ENCODE results near the gene RASIP1.
A peak's percentile ranks its signal among the peaks of the same experiment; 100 is the strongest.
"Not testable (repeated sequence)": the region's sequence is repeated elsewhere in the genome, so short reads cannot be mapped to it uniquely, and the experiment has no call there.

RASIP1 gene

DNA sequence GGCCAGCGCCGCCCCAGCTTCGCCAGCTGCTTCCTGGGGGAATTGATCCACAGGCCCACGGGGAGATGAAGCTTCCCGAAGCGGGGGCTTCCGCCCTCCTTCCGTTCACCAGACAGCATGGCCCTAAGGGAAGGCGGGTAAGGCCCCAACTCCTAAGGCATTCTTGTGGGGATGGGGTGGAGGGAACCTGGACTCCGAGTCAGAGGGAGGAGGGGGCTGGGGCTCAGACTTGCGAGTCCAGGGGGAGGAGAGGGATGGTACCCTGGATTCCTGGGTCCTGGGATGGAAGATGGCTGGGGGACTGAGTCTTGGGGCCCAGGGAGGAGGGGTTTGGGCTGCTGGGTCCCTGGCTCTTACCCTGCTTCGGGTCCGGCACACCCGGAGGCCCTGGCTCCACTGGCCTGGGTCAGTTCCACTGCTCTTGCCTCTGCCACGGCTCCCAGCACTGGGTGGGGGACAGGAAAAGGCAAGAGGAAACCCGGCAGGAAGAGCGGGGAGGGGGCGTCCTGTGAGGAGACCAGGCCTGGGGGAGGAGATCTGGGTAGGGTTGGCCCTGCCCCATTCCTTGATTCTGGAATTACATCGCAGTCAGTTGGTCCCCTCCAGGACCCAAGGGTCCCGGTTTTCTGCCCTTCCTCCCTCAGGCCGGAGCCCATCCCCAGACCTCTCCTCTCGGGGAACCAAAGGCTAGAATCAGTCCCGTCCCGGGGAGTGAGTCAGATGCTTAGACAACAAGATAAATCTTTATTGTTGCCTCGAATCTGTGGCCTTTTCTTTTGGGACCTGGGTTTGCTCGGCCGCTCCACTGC, at the start of gene RASIP1:
RASIP1 (minus strand) TSS at position 447 of the 809 bp plus-strand sequence; CDS start at position 119, 328 bp downstream.
- Histone ChIP-seq H2AFZ (peak within 1 kb of the TSS; percentile 92), H3K27ac (peak within 1 kb of the TSS; percentile 58), H3K36me3 (ENCODE audit: control insufficient read depth, insufficient read depth, low read length) (no peaks in the 10 kb centered on the region), H3K27me3 (ENCODE audit: control insufficient read depth, insufficient read depth, low read length) (no peaks in the 10 kb centered on the region), H3K4me3 (ENCODE audit: low read depth, low read length) (peak within 1 kb of the TSS; percentile 41), H3K4me2 (ENCODE audit: low read length) (peak within 1 kb of the TSS; percentile 54), H3K9ac (peak within 1 kb of the TSS; percentile 17), H3K79me2 (no peaks in the 10 kb centered on the region), H3K4me1 (no peaks in the 10 kb centered on the region), H3K9me3 (ENCODE audit: control insufficient read depth, low read length) (no peaks in the 10 kb centered on the region)
- TF ChIP-seq, protein P1, sequence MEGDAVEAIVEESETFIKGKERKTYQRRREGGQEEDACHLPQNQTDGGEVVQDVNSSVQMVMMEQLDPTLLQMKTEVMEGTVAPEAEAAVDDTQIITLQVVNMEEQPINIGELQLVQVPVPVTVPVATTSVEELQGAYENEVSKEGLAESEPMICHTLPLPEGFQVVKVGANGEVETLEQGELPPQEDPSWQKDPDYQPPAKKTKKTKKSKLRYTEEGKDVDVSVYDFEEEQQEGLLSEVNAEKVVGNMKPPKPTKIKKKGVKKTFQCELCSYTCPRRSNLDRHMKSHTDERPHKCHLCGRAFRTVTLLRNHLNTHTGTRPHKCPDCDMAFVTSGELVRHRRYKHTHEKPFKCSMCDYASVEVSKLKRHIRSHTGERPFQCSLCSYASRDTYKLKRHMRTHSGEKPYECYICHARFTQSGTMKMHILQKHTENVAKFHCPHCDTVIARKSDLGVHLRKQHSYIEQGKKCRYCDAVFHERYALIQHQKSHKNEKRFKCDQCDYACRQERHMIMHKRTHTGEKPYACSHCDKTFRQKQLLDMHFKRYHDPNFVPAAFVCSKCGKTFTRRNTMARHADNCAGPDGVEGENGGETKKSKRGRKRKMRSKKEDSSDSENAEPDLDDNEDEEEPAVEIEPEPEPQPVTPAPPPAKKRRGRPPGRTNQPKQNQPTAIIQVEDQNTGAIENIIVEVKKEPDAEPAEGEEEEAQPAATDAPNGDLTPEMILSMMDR (IDR thresholded peaks at IDR 0.05): no peak

GRCh38 chr19:48787331-48787730, 46.9 kb upstream of the RASIP1 start:
- H3K4me3 ChIP-seq (ENCODE audit: low read depth, low read length); H3K79me2 ChIP-seq; H3K9me3 ChIP-seq (ENCODE audit: control insufficient read depth, low read length); H3K4me2 ChIP-seq (ENCODE audit: low read length); H3K4me1 ChIP-seq; H3K9ac ChIP-seq; H3K27me3 ChIP-seq (ENCODE audit: control insufficient read depth, insufficient read depth, low read length); H3K27ac ChIP-seq; H2AFZ ChIP-seq; H3K36me3 ChIP-seq (ENCODE audit: control insufficient read depth, insufficient read depth, low read length): not testable (repeated sequence)

DNA sequence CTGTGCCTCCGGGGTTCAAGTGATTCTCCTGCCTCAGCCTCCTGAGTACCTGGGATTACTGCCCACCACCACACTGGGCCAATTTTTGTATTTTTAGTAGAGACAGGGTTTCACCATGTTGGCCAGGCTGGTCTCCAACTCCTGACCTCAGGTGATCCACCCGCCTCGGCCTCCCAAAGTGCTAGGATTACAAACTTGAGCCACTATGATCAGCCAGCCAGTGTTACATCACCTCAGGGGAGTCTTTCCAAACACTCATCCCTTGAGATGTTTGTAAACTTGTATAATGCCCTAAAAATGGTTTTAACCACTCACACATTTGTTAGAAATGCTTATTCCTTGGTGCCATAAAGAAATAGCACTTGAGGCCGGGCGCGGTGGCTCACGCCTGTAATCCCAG, 46.0 kb upstream of the RASIP1 start:
- H3K79me2 ChIP-seq; H3K27me3 ChIP-seq (ENCODE audit: control insufficient read depth, insufficient read depth, low read length); H3K4me3 ChIP-seq (ENCODE audit: low read depth, low read length); H2AFZ ChIP-seq; H3K36me3 ChIP-seq (ENCODE audit: control insufficient read depth, insufficient read depth, low read length); H3K4me1 ChIP-seq; H3K9ac ChIP-seq; H3K27ac ChIP-seq; H3K4me2 ChIP-seq (ENCODE audit: low read length); H3K9me3 ChIP-seq (ENCODE audit: control insufficient read depth, low read length): not testable (repeated sequence)

DNA sequence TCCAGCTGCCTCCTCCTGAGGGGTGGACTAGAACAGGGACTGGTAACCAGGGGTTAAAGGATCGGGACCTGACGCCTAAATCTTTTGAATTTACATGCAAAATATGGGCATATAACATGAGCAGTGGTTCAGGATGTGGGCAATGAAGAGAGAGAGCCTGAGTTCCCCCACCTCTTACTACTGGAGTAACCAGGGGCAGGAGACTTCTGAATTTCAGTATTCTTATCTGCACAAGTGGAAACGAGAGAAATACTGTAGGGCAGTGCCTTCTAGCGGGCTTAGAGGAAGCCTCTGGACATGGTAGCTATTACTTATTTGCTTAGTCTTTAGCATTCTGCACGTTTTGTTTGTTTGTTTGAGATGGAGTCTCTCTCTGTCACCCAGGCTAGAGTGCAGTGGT, 44.1 kb upstream of the RASIP1 start:
- Histone ChIP-seq H3K79me2 (no peaks in the 10 kb centered on the region), H3K4me2 (ENCODE audit: low read length) (no peak overlapping the region), H3K9me3 (ENCODE audit: control insufficient read depth, low read length) (no peaks in the 10 kb centered on the region), H2AFZ (peak overlapping the region; percentile 2), H3K9ac (no peak overlapping the region), H3K4me3 (ENCODE audit: low read depth, low read length) (no peak overlapping the region), H3K27ac (no peak overlapping the region), H3K36me3 (ENCODE audit: control insufficient read depth, insufficient read depth, low read length) (no peaks in the 10 kb centered on the region), H3K27me3 (ENCODE audit: control insufficient read depth, insufficient read depth, low read length) (no peaks in the 10 kb centered on the region), H3K4me1 (peaks cover 14% of the 10 kb centered on the region)
- TF ChIP-seq, protein P1 (IDR thresholded peaks at IDR 0.05): peak; percentile 26

- Histone ChIP-seq H3K9ac (no peak overlapping the region), H3K4me3 (ENCODE audit: low read depth, low read length) (no peak overlapping the region), H3K27me3 (ENCODE audit: control insufficient read depth, insufficient read depth, low read length) (no peaks in the 10 kb centered on the region), H3K9me3 (ENCODE audit: control insufficient read depth, low read length) (no peaks in the 10 kb centered on the region), H2AFZ (peak overlapping the region; percentile 69), H3K36me3 (ENCODE audit: control insufficient read depth, insufficient read depth, low read length) (no peaks in the 10 kb centered on the region), H3K4me1 (peaks cover 14% of the 10 kb centered on the region), H3K4me2 (ENCODE audit: low read length) (peak overlapping the region; percentile 41), H3K79me2 (no peaks in the 10 kb centered on the region), H3K27ac (peak overlapping the region; percentile 73)
- TF ChIP-seq, protein P1 (IDR thresholded peaks at IDR 0.05): no peak
These were observed 40.4 kb upstream of the RASIP1 start for GRCh38 chr19:48780631-48781391.

Measured in parathyroid adenoma (tissue), 2 donors.